Globus pallidus (tissue), 1 donor: ENCODE results near the gene COL4A5.

Experiments used
- DNase-seq: peaks from one replicate; pipeline ENCODE4 v3.0.0-alpha.2; 2015; ENCODE audit warnings: low spot score

Gene COL4A5

DNA sequence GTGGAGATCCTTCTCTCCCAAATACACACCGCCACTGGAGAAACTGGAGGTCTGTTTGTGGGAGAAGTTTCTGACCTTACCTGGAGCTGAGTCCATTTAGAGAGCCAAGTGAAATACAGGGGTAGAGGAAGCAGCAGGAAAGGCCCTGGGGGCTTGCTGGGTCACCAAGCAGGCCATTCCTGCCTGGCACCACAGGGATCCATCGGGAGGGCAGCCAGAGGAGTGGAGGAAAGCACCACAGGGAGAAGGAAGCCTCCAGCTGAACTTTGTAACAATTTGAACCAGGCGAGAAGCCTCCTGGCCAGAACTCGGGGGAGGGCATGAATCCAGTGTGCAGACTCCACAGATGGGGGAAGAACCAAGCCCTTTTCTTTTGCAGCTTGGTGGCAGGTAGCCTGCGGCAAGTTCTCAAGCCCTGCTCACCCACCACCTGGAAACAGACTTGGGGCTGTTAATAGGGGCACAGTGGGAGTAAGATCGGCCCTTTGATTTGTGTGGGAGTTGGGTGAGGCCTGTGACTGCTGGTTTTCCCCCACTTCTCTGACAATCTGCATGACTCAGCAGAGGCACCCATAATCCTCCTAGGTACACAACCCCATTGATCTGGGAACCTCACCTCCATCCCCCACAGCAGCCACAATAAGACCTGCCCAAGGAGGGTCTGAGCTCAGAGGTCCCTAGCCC is 202.1 kb downstream of the COL4A5 start:
- no peak for DNase-seq

DNA sequence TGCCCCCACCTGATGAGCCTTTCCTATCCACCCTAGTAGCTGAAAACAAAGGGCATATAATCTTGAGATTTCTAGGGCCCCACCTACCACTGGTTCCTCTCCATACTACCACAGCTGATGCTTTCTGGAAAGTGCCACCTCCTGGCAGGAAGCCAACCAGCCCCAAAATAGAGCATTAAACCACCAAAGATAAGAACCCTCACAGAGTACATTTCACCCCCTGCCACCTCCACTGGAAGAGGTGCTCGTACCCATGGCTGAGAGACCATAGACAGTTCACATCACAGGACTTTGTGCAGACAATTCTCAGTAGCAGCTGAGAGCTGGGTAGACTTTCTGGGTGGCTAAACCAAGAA is 202.6 kb downstream of the COL4A5 start:
- no peak for DNase-seq

DNA sequence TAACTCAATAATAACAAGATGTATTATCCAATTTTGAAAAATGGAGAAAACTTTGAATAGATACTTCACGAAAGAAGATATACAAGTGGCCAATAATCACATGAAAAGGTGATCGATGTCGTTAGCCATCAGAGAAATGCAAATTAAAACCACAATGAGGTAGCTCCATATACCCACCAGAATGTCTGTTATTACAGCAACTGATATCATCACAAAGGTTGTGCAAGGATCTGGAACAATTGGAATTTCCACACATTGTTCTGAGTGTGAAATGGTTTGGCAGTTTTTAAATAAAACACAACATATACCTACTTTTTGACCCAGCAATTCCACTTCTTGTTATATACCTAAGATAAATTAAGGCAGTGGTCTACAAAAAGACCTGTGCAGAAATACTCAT is 225.1 kb downstream of the COL4A5 start:
- DNase-seq = no peak

DNA sequence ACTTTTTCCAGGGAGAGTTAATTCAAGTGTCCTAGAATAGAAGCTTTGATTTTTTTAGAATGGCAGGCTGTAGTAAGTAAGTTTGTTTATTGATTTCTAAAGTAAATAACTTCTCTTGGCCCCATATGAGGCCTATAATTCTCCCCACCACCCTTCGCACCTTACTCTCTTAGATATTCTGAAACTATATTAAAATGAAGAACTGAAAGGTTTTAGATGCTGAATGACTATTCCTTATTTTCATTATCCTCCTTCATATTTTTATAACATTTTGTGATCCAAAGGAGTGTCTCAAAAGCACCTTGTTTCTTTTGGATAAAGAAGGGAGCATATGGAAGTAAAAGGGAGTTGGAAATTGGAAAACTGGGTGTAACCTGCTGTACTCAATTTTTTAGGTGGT is 226.5 kb downstream of the COL4A5 start:
- no peak for DNase-seq

DNA sequence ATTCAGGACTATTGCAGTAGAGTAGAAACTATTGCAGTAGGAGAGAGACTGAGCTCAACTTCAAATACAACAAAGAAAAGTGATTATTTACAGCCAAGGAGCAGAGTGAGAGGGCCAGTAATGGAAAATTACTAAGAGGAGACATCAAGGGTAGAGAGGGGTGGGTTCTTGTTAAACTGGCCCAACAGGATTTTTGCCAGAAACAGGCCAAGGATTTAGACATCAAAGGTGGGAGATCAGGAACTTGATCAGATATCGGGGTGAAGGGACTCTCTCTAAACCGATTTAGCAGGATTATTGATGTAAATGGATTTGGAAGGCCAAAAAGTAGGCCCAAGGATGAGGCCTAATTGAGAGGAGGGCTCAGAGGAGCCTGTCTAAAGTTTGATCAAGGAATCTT is 231.9 kb downstream of the COL4A5 start:
- DNase-seq = no peak

DNA sequence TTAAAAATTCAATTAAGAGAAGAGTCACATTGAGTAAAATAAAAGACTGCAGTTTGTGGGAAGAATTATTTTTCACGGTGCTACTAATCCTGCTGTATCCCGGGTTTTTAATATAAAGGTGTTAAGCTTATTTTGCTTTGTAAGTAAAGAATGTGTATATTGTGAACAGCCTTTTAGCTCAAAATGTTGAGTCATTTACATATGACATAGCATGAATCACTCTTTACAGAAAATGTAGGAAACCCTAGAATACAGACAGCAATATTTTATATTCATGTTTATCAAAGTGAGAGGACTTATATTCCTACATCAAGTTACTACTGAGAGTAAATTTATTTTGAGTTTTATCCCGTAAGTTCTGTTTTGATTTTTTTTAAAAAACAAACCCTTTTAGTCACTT is 257.1 kb downstream of the COL4A5 start:
- DNase-seq = no peak

DNA sequence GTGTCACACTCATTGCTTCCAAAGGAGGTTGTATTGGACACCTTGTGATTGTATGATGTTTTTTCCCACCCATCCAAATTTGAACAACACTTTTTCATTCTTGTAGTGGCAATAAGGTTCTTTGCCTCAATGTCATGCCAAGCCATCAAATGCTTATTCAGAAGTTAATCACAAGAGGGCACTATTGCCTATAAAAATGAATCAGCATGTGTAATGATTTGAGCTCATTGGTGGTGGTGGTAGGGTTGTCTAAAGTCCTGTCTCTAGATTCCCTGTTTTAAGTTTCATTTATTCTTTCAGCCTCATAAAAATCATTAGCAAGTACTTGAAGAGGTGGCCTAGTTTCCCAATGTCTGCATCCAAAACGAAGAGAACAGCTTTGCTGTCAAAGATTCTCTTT is 259.7 kb downstream of the COL4A5 start:
- DNase-seq = peak; percentile 31

DNA sequence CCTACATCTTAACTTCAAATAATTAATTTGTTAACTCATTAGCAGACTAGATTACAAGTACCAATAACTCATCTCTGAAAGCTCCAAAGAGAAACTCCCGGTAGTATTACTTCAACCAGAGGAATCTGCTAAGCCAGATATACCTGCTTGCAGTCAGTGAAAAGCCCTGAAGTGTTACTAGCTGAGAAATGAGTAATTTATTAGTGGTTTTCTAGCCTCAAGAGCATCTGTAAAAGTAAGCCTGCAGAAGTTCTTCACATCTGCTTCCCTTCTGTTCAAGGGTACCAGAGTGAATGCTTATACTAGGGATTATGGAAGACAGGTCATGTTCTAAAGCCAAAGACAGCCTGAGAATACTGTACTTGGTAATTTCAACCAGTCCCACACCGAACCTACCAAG is 262.0 kb downstream of the COL4A5 start:
- DNase-seq = no peak

DNA sequence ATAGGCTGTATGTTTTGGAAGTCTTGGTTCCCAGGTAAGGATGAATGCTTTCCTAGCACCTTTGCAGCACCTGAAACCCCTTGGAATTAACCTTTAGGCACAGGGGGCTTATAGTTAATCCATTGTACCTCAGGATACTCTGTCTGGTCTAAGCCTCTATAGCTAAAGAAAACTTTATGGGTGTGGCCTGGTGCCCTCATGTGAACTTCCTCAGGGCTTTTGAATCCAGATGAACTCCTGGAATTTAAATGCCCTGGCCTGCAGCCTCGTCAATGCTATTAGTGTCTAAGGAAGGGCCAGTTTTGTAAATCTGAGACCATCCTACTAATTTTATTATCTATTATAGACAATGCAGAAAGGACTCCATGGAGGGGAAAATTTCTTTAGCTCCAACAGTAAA is 262.9 kb downstream of the COL4A5 start:
- no peak for DNase-seq

DNA sequence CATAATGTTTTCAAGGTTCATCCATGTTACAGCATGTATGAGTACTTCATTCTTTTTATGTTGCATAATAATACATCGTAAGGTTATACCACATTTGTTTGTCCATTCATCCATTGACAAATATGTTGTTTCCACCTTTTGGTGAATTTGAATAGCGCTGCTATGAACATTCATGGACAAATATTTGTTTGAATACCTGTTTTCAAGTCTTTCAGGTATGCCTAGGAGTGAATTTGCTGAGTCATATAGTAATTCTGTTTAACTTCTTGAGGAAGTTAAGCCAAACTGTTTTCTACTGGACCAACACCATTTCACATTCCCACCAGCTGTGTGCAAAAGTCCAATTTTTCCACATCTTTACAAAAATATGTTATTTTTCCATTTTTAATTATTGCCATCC is 265.2 kb downstream of the COL4A5 start:
- no peak for DNase-seq

DNA sequence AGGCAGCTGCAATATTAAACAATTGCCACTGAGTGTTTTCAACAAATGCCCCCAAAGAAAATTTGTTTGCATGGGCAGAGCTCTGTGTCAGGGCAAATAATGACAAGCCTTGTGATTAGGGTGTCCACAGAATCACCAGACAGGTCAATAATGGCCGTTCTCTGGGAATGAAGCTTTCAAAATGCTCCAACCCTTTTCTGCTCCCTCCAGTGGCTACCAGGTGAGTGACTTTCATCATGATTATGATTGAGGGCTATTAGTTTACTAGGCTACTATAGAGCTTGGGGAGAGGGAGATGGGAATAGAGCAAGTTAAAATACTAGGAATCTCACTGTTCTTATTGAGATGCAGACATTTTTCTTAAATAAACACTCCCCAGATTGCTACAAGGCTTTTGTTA is 273.2 kb downstream of the COL4A5 start:
- no peak for DNase-seq

DNA sequence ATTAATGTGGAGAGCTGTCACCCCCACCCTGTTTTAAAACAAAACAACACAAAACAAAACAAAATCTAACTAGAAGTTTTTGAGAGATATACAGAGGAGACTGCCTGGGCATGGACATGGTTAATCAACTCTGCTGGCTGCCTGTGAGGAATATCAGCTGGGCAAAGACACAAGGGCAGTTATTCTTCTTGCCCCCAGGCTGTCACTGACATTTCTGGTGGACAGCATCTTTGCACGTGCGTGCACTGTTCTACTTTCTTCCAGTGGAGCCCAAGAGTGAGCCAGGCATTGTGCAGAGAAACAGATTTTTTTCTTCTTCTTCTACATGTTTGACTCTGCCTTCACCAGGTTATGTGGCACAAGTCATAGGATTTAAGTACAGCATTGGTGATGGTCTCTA is 282.9 kb downstream of the COL4A5 start:
- no peak for DNase-seq

DNA sequence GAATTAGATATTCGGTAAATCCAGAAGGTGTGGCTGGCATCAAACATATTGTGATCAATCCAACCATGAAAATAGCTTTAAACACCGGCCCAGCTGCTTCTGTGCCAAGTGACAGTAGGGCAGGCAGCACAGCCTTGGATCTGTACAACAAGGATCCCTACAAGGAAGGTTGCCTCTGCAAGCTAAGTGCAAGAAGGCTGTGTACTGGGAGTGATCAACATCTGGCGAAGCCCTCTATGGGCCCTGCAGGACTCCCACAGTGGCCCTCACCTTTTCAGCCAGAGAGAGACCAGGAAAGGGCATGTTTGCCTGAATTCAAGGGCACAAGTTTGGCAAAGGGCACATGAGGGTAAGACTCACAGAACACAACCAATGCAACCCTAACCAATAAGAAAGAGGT is 287.1 kb downstream of the COL4A5 start:
- DNase-seq = no peak

DNA sequence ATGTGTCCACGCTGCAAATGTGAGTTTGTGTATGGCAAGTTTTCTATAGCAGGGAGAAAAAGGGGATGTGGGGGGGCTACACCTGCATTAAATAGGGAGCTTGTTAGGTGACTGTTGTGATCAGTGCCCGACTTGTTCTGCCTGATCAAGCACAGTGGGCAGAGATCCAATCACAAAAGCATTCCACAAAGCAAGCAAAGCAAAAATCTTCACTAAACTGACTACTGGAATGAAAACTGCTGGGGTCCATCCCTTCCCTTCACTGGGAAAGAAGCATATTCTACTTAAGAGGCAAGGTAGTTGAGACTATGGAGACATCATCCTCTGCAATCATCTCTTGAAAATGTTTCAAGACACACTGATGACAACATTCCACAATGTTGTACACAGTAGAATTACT is 291.5 kb downstream of the COL4A5 start:
- DNase-seq = no peak

DNA sequence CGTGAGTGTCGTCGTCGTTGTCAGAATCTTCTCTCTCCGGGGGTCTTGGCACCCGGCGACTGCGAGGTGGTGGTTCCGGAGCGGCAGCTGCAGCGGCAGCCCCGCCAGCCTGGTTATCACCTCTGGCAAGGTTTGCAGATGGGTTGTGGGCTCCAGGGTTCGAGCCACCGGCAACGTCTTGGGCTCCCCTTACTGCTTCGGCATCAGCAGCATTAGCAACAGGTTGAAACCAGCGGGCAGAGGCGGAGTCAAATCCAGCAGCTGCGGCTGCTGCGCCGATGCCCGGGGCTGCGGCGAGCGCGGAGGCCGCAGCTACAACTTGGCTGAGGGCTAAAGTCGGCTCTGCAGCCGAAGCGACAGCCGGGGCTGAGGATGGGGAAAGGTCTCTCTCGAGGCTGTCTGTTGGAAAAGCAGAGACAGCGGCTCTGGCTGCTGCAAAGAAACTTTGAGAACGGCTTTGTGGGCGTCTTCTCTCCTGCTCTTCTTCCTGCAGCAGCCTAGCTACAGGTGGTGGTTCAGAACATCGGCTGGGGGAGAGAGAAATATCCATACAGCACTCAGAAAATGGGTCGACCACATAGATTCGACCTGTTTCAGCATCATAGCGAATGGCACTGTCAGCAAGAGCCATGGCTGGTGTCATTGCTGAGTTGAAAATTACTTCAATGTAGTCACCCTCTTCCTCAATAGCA is 293.1 kb downstream of the COL4A5 start:
- DNase-seq = no peak

DNA sequence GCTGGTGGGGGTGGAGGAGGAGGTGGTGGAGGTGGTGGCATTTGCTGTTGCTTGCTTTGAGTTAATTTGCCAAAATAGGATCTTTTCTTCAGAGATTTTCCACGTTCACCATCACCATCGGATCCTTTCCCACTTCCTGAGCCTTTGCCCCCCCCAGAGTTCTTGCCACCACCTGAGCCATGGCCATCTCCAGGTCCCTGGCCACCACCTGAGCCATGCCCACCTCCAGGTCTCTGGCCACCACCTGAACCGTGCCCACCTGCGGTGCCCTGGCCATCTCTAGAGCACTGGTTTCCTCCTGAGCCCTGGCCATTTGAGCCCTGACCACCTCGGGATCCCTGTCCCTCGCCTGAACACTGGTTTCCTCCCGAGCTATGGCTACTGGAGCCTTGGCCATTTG is 294.8 kb downstream of the COL4A5 start:
- DNase-seq = no peak

DNA sequence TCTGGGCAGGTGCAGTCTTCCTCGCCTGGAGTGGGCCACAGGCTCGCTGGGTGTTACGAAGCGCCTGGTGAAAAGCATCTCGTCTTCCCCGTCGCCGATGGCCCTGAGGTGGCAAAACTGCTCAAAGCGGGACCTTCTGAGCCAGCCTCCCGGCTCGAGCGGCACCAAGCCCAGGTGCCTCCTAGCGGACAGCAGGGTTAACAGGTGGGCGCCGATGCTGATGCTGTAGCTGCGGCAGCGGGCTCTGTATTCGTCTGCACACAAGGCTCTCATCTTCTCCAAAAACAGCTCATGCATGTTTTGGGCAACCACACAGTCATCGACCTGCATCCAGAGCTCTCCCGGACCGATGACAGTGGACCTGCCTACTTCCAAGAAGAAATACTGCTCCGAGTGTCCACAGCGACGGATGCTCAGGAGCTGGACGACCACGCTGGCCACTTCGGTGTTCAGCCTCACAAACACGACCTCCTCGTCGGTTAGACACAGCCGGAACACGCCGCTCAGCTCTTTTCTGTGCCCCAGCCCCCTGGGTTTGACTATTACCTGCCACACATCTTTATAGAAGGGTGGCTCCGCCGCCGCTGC is 295.5 kb downstream of the COL4A5 start:
- DNase-seq = no peak

DNA sequence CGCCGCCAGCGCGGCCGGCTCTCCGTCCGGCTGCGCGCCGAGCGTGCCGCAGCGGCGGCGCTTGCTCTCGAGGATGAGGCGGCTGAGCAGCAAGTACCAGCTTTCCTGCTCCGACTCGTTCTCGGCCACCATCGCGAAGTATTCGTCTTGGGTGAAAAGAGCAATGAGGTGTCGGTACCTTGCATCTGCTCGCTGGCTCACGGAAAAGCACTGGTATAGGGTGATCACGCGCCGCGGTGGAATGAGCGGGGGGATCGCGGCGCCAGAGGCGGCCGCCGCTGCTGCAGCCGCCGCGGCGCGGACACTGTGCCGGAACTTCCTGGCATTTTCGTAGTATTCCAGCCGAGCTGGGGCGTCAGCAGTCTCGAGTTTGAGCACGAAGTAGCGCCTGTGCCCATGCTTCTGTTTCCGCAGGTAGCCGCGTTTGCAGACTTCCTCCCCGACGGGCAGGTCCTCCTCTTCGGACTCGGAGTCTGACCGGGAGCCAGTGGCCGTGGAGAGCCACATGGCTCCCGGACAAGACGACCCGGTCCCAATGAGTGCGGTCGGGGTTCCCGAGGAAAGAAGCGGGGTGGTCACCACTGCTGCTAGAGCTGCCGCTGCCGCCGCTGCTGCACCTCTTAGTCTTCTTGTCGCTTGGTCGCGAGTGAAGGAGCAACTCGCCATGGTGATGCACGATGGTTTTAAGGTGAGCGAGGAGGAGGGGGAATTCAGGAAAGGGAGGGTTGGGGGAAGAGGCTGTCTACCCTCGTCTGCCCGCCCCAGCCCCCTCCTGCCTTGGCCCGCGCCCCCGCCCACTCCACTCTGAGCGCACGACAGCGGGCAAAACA is 296.3 kb downstream of the COL4A5 start:
- DNase-seq = no peak

DNA sequence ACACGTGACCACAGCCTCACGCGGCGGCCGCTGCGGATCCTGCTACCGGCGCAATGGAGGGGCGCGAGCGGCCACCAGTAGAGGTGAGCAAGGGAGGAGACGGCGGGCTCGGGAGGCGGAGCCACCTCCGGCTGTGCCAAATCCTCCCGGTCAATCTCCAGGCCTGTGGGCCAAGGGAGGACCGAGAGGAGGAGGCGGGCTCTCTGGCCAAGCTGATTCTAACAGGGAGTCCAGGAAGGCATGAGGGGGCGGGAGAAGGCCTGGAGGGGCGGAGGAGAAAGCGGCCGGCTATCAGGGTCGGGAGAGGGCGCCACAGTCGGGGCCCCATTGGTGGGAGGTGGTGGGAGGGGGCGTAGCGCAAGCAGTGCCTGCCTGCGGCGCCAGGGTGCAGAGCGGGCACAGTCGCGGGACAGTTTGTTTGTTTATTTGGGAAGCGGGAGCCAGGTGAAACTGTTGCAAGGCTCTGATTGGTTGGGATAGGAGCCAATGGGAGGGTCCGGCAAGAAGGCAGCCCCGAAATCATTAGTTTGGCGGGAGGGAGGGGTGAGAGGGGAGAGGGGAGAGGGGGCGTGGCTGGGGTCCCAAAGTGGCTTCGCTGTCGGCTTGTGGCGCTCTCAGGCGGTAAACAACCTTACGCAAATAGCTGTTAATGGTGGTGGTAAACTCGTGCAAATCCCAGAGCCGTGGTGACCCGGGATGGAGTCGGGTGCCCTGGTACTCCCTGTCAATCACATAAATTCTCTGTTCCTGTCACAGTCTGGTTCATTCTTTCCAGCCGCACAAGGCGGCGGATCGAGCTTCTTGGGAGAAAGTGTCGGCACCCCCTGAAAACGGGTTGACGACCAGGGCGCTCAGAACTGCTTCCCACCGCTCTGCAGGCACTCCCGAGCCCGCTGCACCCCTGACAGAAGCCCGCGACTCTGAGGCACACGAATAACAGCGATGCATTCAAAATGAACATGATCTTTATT is 297.2 kb downstream of the COL4A5 start, which contains the start of gene IRS4:
Gene IRS4, minus strand, starts transcription at position 55 of the 971 bp plus-strand sequence.
- no peak for DNase-seq

DNA sequence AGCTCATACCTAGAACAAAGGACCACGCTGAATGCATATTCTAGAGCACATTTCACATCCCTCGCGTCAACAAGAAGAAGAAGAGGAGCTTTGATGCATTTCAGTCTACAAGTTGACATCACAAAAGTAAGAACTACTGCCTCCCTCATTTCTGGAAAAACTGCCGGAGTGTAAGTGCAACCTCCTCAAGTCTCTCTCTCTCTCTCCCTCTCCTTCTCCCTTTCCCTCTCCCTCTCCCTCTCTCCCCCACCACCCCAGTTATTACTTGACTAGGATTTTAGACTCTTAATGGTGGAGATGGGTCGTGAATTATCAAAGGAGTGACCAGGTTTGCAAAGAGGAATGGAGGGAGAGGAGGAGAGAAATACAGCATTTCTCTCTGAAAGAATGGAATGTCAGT is 298.1 kb downstream of the COL4A5 start:
- no peak for DNase-seq

DNA sequence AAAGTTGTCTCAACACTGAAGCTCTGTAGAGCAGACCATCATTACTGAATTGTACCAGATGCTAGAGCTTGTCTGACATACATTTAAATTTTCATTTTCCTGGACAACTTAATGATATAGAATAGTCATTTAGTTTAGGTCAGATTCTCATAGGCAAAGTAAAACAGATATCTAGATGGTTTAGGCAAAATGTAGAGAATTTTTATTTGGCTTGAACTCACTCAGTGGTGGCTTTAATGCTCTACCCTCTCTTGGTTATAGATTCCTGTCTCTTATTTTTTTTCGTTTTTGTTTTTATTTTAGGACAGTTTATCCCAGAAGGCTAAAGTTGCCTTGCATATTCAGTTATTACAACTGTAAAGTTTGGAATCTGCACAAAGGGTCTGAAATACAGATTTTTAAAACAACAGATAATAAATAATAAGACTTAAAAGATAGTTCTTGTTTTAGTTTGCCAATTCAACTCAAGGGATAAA is 300.7 kb downstream of the COL4A5 start:
- DNase-seq = no peak
